ENCODE measurements around the gene B4GALNT1. TPM values are rescaled to one million over a fixed set of nuclear protein-coding genes. Genes with fewer than 3 reads are reported as not detected.
"Not testable (repeated sequence)": the region's sequence is repeated elsewhere in the genome, so short reads cannot be mapped to it uniquely, and the experiment has no call there.

Gene B4GALNT1
- total and polyA plus RNA-seq, 2 experiments from 2014 or later, result 0.97 to 1.2 TPM

DNA sequence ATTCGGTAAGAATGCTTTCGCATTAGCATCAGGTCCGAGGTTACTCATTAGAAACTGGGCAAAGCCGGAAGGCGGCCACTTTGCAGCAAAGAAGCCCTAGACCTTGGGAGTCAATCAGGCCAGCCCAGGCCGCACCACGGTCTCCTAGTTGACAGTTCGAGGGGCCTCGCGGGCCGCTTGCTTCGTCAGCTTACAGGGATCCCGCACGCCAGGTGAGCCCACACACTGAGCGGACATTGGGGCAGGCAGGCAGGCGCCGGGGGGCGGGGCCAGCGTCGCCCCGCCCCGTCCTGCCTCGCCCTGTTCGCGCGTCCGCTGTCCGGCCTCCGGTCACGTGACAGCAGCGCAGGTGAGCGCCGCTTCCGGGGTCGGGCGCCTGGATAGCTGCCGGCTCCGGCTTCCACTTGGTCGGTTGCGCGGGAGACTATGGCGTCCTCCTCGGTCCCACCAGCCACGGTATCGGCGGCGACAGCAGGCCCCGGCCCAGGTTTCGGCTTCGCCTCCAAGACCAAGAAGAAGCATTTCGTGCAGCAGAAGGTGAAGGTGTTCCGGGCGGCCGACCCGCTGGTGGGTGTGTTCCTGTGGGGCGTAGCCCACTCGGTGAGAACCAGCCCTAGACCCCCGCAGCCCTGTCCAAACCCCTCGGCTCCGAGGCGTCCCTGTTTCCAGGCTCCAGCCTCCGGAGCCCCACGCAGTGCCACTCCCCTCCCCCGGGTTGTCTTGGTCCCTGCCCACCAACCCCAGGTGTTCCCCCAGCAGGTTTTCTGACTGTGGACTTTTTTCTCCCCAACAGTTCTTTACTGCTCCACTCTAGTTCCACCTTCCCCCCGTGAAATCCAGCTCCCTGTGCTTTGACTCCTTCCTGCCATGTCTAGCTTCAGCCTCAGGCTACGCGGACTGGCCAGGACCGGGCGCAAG lies 41.9 kb downstream of the B4GALNT1 start, which contains the start of gene PIP4K2C:
Gene PIP4K2C (plus strand): TSS at position 329 of the 918 bp plus-strand sequence. CDS start 98 bp downstream, at position 427.
- Histone ChIP-seq H3K27me3 (peaks cover 26% of the 10 kb centered on the region), H2AFZ (peak within 1 kb of the TSS; percentile 87), H3K9me3 (ENCODE audit: low read depth) (no peaks in the 10 kb centered on the region), H3K4me2 (peak within 1 kb of the TSS; percentile 89), H3K79me2 (peaks cover 30% of the 10 kb centered on the region), H3K4me1 (ENCODE audit: insufficient read depth) (no peaks in the 10 kb centered on the region), H3K9me2 (replicated peaks; ENCODE audit: insufficient read depth) (no peaks in the 10 kb centered on the region), H3K4me3 (peak within 1 kb of the TSS; percentile 85), H4K20me1 (ENCODE audit: insufficient read depth, poor library complexity, severe bottlenecking) (no peaks in the 10 kb centered on the region), H3K27ac (peak within 1 kb of the TSS; percentile 93), H3K36me3 (replicated peaks; ENCODE audit: insufficient read depth, low read depth) (no peaks in the 10 kb centered on the region)
- under 1% methylated on average over 62 of the region's 69 CpGs for WGBS (ENCODE audit: low lambda C conversion rate, missing lambda C conversion rate)
- peak; percentile 95 for DNase-seq (ENCODE audit: low spot score)
- TF ChIP-seq EZH2 (IDR thresholded peaks at IDR 0.05; ENCODE audit: borderline replicate concordance) (no peak), EZH2phosphoT487 (IDR thresholded peaks at IDR 0.05; ENCODE audit: low read depth, severe bottlenecking, unreplicated experiment) (no peak)
- TF ChIP-seq, protein P1, sequence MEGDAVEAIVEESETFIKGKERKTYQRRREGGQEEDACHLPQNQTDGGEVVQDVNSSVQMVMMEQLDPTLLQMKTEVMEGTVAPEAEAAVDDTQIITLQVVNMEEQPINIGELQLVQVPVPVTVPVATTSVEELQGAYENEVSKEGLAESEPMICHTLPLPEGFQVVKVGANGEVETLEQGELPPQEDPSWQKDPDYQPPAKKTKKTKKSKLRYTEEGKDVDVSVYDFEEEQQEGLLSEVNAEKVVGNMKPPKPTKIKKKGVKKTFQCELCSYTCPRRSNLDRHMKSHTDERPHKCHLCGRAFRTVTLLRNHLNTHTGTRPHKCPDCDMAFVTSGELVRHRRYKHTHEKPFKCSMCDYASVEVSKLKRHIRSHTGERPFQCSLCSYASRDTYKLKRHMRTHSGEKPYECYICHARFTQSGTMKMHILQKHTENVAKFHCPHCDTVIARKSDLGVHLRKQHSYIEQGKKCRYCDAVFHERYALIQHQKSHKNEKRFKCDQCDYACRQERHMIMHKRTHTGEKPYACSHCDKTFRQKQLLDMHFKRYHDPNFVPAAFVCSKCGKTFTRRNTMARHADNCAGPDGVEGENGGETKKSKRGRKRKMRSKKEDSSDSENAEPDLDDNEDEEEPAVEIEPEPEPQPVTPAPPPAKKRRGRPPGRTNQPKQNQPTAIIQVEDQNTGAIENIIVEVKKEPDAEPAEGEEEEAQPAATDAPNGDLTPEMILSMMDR (IDR thresholded peaks at IDR 0.05; ENCODE audit: poor library complexity), result no peak

DNA sequence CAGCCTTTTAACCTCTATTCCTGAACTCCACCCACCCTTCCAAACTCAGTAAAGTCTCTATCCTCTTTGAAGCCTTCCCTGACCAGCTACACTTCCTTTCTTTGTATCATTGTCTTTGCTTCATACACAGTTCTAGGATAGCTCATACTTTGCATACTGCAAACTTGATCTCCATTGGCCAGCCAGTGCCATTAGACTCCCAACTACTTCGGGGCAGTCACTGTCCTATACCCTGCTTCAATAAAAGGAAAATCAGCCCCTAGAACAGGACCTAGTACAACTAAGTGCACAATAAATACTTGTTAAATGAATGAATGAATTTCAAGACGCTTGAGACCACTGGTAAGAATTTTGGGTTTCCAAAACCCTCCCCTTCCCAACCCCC lies 42.5 kb downstream of the B4GALNT1 start:
- 36% methylated on average over 2 of the region's 2 CpGs for WGBS (ENCODE audit: low lambda C conversion rate, missing lambda C conversion rate)
- Histone ChIP-seq H3K27ac (peak overlapping the region; percentile 93), H3K4me1 (ENCODE audit: insufficient read depth) (no peaks in the 10 kb centered on the region), H3K4me2 (peak overlapping the region; percentile 89), H3K4me3 (peak overlapping the region; percentile 85), H3K79me2 (peaks cover 30% of the 10 kb centered on the region), H3K9me2 (replicated peaks; ENCODE audit: insufficient read depth) (no peaks in the 10 kb centered on the region), H3K9me3 (ENCODE audit: low read depth) (no peaks in the 10 kb centered on the region), H4K20me1 (ENCODE audit: insufficient read depth, poor library complexity, severe bottlenecking) (no peaks in the 10 kb centered on the region), H2AFZ (peak overlapping the region; percentile 87), H3K36me3 (replicated peaks; ENCODE audit: insufficient read depth, low read depth) (no peaks in the 10 kb centered on the region), H3K27me3 (peaks cover 30% of the 10 kb centered on the region)
- DNase-seq (ENCODE audit: low spot score), result no peak
- no peak for TF ChIP-seq EZH2phosphoT487 (IDR thresholded peaks at IDR 0.05; ENCODE audit: low read depth, severe bottlenecking, unreplicated experiment)
- TF ChIP-seq, protein P1 (IDR thresholded peaks at IDR 0.05; ENCODE audit: poor library complexity), result no peak
- no peak for TF ChIP-seq EZH2 (IDR thresholded peaks at IDR 0.05; ENCODE audit: borderline replicate concordance)

DNA sequence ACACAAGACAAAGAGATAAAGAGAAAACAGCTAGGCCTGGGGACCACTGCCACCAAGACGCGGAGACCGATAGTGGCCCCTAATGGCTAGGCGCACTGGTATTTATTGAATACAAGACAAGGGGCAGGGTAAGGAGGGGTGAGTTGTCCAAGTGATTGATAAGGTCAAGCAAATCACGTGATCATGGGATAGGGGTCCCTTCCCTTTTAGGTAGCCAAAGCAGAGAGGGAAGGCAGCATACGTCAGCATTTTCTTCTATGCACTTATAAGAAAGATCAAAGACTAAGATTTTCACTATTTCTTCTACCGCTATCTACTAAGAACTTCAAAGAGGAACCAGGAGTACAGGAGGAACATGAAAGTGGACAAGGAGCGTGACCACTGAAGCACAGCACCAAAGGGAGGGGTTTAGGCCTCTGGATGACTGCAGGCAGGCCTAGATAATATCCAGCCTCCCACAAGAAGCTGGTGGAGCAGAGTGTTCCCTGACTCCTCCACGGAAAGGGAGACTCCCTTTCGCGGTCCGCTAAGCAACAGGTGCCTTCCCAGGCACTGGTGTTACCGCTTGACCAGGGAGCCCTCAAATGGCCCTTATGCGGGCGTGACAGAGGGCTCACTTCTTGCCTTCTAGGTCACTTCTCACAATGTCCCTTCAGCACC lies 43.9 kb downstream of the B4GALNT1 start:
- not testable (repeated sequence) for H2AFZ ChIP-seq; H3K9me2 ChIP-seq (replicated peaks; ENCODE audit: insufficient read depth); H3K4me1 ChIP-seq (ENCODE audit: insufficient read depth); H3K27ac ChIP-seq; H3K36me3 ChIP-seq (replicated peaks; ENCODE audit: insufficient read depth, low read depth); DNase-seq (ENCODE audit: low spot score); H3K9me3 ChIP-seq (ENCODE audit: low read depth); H3K4me3 ChIP-seq; H4K20me1 ChIP-seq (ENCODE audit: insufficient read depth, poor library complexity, severe bottlenecking); H3K4me2 ChIP-seq
- H3K27me3 ChIP-seq, result peaks cover 42% of the 10 kb centered on the region
- 94% methylated on average over 15 of the region's 15 CpGs for WGBS (ENCODE audit: low lambda C conversion rate, missing lambda C conversion rate)
- H3K79me2 ChIP-seq, result peaks cover 27% of the 10 kb centered on the region

Measured in hepatocyte (in vitro differentiated cells).